CD4-positive, alpha-beta memory T cell (primary cell): Measurements from ENCODE around the gene OXSR1. TPM values are rescaled to one million over a fixed set of nuclear protein-coding genes. Genes with fewer than 3 reads are reported as not detected.
A peak's percentile ranks its signal among the peaks of the same experiment; 100 is the strongest.
"Not testable (repeated sequence)": the region's sequence is repeated elsewhere in the genome, so short reads cannot be mapped to it uniquely, and the experiment has no call there.

ENCODE experiments used
- CTCF ChIA-PET: fragments of 350-600 bp; sonication (Branson Sonifier 250); formaldehyde crosslinking; loops from one replicate; lab custom pipeline; 2021; ENCODE audit warnings: inconsistent platforms; ENCODE audit not compliant: partially characterized antibody; lab: Charles Lee
- POLR2A ChIA-PET: fragments of 350-600 bp; sonication (Branson Sonifier 250); formaldehyde crosslinking; loops from one replicate; lab custom pipeline; 2021; ENCODE audit not compliant: partially characterized antibody; lab: Charles Lee
- DNase-seq, 5 donors: peaks; one replicate each; pipeline versions ENCODE4 v3.0.0 to v3.0.0-alpha.2; 2020 to 2022; ENCODE audit warnings: mixed read lengths in 1 of 5
- H3K27ac ChIP-seq: one replicate; pipeline ENCODE4 v1.7.0; 2013; ENCODE audit warnings: low read depth, low read length
- H3K27me3 ChIP-seq: 2 replicates; pipeline ENCODE4 v1.7.0; 2013; ENCODE audit warnings: mild to moderate bottlenecking, low read length, moderate library complexity; ENCODE audit not compliant: insufficient read depth
- H3K36me3 ChIP-seq: 2 replicates; pipeline ENCODE4 v1.7.0; 2013; ENCODE audit warnings: mild to moderate bottlenecking, low read length, moderate library complexity; ENCODE audit not compliant: insufficient read depth
- H3K4me1 ChIP-seq: 2 replicates; pipeline ENCODE4 v1.7.0; 2013; ENCODE audit warnings: mild to moderate bottlenecking, low read length, moderate library complexity; ENCODE audit not compliant: insufficient read depth
- H3K4me3 ChIP-seq, 2 donors: one replicate each; pipeline ENCODE4 v1.7.0; 2013; ENCODE audit warnings: low read length in 2 of 2, mild to moderate bottlenecking in 1 of 2
- H3K9me3 ChIP-seq, 2 donors: one replicate each; pipeline ENCODE4 v1.7.0; 2013; ENCODE audit warnings: low read length in 2 of 2, control low read depth in 1 of 2; ENCODE audit not compliant: control insufficient read depth in 1 of 2
- H3K27ac Mint-ChIP-seq, 7 donors: one replicate each; pipeline ENCODE4 v1.8.0; 2020 to 2021; ENCODE audit warnings: mixed read lengths in 7 of 7, mild to moderate bottlenecking in 6 of 7, inconsistent platforms in 3 of 7, moderate library complexity in 3 of 7
- H3K27me3 Mint-ChIP-seq, 2 donors: one replicate each; pipeline ENCODE4 v1.8.0; 2020 to 2021; ENCODE audit warnings: mixed read lengths in 2 of 2
- H3K36me3 Mint-ChIP-seq, 2 donors: one replicate each; pipeline ENCODE4 v1.8.0; 2020 to 2021; ENCODE audit warnings: mixed read lengths in 2 of 2, inconsistent platforms in 1 of 2, mild to moderate bottlenecking in 1 of 2
- H3K4me1 Mint-ChIP-seq, 4 donors: one replicate each; pipeline ENCODE4 v1.8.0; 2020 to 2021; ENCODE audit warnings: mixed read lengths in 4 of 4, mild to moderate bottlenecking in 1 of 4
- H3K4me3 Mint-ChIP-seq, 8 donors: one replicate each; pipeline ENCODE4 v1.8.0; 2020 to 2021; ENCODE audit warnings: mixed read lengths in 8 of 8, mild to moderate bottlenecking in 7 of 8, moderate library complexity in 6 of 8, inconsistent platforms in 3 of 8
- H3K9me3 Mint-ChIP-seq, 8 donors: one replicate each; pipeline ENCODE4 v1.8.0; 2020 to 2021; ENCODE audit warnings: mixed read lengths in 8 of 8, mild to moderate bottlenecking in 5 of 8, inconsistent platforms in 3 of 8, moderate library complexity in 1 of 8
- intact Hi-C: fragments of 100-400 bp; cut with micrococcal nuclease; formaldehyde crosslinking; loops from one replicate; pipeline ENCODE4 v1.15.1; 2023
- polyA plus RNA-seq, 2 donors: library from polyadenylated mRNA; unstranded; fragments of 300-500 nt; fragmentation: Illumina TruSeq; gene quantifications; one replicate each; pipeline ENCODE4 v1.2.3, GENCODE V29; 2021
- total RNA-seq, 2 experiments: library from RNA; stranded (reverse); gene quantifications; one replicate each; pipeline ENCODE4 v1.2.3, GENCODE V29; 2021

OXSR1 gene
- total and polyA plus RNA-seq, 4 experiments from 2014 or later, result 13.3 to 43.9 (median 28.8) TPM

GRCh38 chr3:38281895-38282686 is 116.8 kb downstream of the OXSR1 start, which contains the start of gene SLC22A14:
SLC22A14 (plus strand) TSS chr3:38282294; CDS start chr3:38306027, 23,733 bp downstream.
- DNase-seq, result no peak
- Histone ChIP-seq H3K27me3 (no peaks in the 10 kb centered on the region), H3K27ac (no peak within 1 kb of the TSS), H3K9me3 (no peaks in the 10 kb centered on the region), H3K4me3 (no peak within 1 kb of the TSS), H3K4me1 (no peaks in the 10 kb centered on the region), H3K36me3 (no peaks in the 10 kb centered on the region)
- intact Hi-C loops, result no loop called here
- Mint-ChIP-seq H3K9me3 (peaks cover 0 to 2% (median 0%) of the 10 kb centered on the region in 8 donors), H3K4me3 (no peak within 1 kb of the TSS), H3K36me3 (peaks cover 0 to 3% of the 10 kb centered on the region in 2 donors), H3K27me3 (no peaks in the 10 kb centered on the region), H3K27ac (peak within 1 kb of the TSS in 1 of 7 donors; percentile 38), H3K4me1 (no peaks in the 10 kb centered on the region)
- ChIA-PET POLR2A (no interaction called here), CTCF (interaction anchor here (1.3 kb wide), 1 partner anchor 17 kb away, joined by 3 read pairs; no protein-coding TSS in a partner anchor)

- intact Hi-C loops, result no loop called here
- Histone ChIP-seq H3K4me3 (no peak overlapping the region), H3K27ac (no peak overlapping the region), H3K27me3 (no peaks in the 10 kb centered on the region), H3K9me3 (no peaks in the 10 kb centered on the region), H3K4me1 (no peaks in the 10 kb centered on the region), H3K36me3 (no peaks in the 10 kb centered on the region)
- Mint-ChIP-seq H3K9me3 (peaks cover 0 to 2% (median 0%) of the 10 kb centered on the region in 8 donors), H3K36me3 (no peaks in the 10 kb centered on the region), H3K4me3 (no peak overlapping the region), H3K27me3 (no peaks in the 10 kb centered on the region), H3K27ac (no peak overlapping the region), H3K4me1 (no peaks in the 10 kb centered on the region)
- DNase-seq, result no peak
- ChIA-PET CTCF (no interaction called here), POLR2A (no interaction called here)
Observed at GRCh38 chr3:38283810-38284755, 118.7 kb downstream of the OXSR1 start.

GRCh38 chr3:38284756-38285150 is 119.4 kb downstream of the OXSR1 start:
- no peaks in the 10 kb centered on the region for H3K9me3 ChIP-seq
- H3K27ac ChIP-seq, result no peak overlapping the region
- H3K27me3 ChIP-seq, result no peaks in the 10 kb centered on the region
- peaks cover 0 to 2% (median 0%) of the 10 kb centered on the region in 8 donors for H3K9me3 Mint-ChIP-seq
- no peak overlapping the region for H3K4me3 ChIP-seq
- ChIA-PET CTCF (no interaction called here), POLR2A (no interaction called here)
- H3K4me3 Mint-ChIP-seq, result no peak overlapping the region
- H3K4me1 Mint-ChIP-seq, result no peaks in the 10 kb centered on the region
- H3K36me3 ChIP-seq, result no peaks in the 10 kb centered on the region
- no peaks in the 10 kb centered on the region for H3K36me3 Mint-ChIP-seq
- intact Hi-C loops, result no loop called here
- DNase-seq, result no peak
- H3K27me3 Mint-ChIP-seq, result no peaks in the 10 kb centered on the region
- no peaks in the 10 kb centered on the region for H3K4me1 ChIP-seq
- H3K27ac Mint-ChIP-seq, result no peak overlapping the region

GRCh38 chr3:38289286-38290217 is 124.2 kb downstream of the OXSR1 start:
- H3K27ac ChIP-seq, H3K27me3 Mint-ChIP-seq, H3K27ac Mint-ChIP-seq, H3K4me1 ChIP-seq, intact Hi-C loops, H3K9me3 ChIP-seq, H3K36me3 ChIP-seq, H3K4me3 ChIP-seq, H3K4me3 Mint-ChIP-seq, POLR2A ChIA-PET, H3K4me1 Mint-ChIP-seq, H3K9me3 Mint-ChIP-seq, H3K36me3 Mint-ChIP-seq, H3K27me3 ChIP-seq, DNase-seq: not testable (repeated sequence)
- CTCF ChIA-PET, result interaction anchor here (1.0 kb wide), 1 partner anchor 26 kb away, joined by 3 read pairs; no protein-coding TSS in a partner anchor

- H3K4me1 ChIP-seq, H3K27ac Mint-ChIP-seq, H3K9me3 ChIP-seq, DNase-seq, H3K9me3 Mint-ChIP-seq, H3K27ac ChIP-seq, H3K36me3 ChIP-seq, POLR2A ChIA-PET, intact Hi-C loops, H3K4me1 Mint-ChIP-seq, H3K4me3 Mint-ChIP-seq, H3K27me3 ChIP-seq, H3K36me3 Mint-ChIP-seq, H3K4me3 ChIP-seq: not testable (repeated sequence)
- H3K27me3 Mint-ChIP-seq, result peaks cover 4 to 13% of the 10 kb centered on the region in 2 donors
- CTCF ChIA-PET, result interaction anchor here (3.8 to 4.7 kb wide), 2 partner anchors 179 to 323 kb away, joined by 18 to 20 read pairs; no protein-coding TSS in a partner anchor
Observed at GRCh38 chr3:38297053-38297452, 131.7 kb downstream of the OXSR1 start.

GRCh38 chr3:38297537-38297936 is 132.2 kb downstream of the OXSR1 start:
- Mint-ChIP-seq H3K27me3 (peaks cover 4 to 13% of the 10 kb centered on the region in 2 donors), H3K9me3 (no peaks in the 10 kb centered on the region), H3K27ac (no peak overlapping the region), H3K4me3 (no peak overlapping the region), H3K4me1 (peaks cover 0 to 1% (median 0%) of the 10 kb centered on the region in 4 donors), H3K36me3 (no peaks in the 10 kb centered on the region)
- ChIA-PET CTCF (interaction anchor here (1.0 to 4.7 kb wide), 6 partner anchors 22 to 324 kb away, joined by 3 to 20 read pairs (median 3); no protein-coding TSS in a partner anchor), POLR2A (no interaction called here)
- no peak for DNase-seq
- Histone ChIP-seq H3K4me1 (no peaks in the 10 kb centered on the region), H3K4me3 (no peak overlapping the region), H3K27ac (no peak overlapping the region), H3K9me3 (no peaks in the 10 kb centered on the region), H3K36me3 (no peaks in the 10 kb centered on the region), H3K27me3 (no peaks in the 10 kb centered on the region)
- intact Hi-C loops, result no loop called here
